ENCODE measurements around the gene OR2V1. TPM values are rescaled to one million over a fixed set of nuclear protein-coding genes. Genes with fewer than 3 reads are reported as not detected.

OR2V1 gene
- total RNA-seq, 1 experiment from 2014 or later: not detected

DNA sequence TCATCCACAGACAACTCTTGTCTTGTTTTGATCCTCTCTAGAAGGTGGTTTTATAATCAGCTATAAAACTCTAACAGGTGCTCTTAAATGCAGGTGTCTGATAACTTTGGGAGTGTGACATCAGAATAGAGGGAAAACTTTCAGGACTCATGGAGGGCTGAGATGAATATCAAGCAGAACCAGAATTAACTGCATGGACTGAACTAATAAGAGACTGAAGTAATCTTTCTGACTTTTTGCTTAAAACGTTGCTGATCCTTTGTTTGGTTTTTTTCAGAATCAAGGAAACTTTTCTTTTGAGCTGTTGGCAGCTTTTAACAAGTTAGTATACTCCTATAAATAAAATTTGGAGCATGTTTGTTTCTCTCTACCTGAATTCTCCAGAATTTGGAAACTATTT, 14.2 kb upstream of the OR2V1 start:
- no peaks in the 10 kb centered on the region for H4K20me1 ChIP-seq (ENCODE audit: insufficient read depth)
- no peaks in the 10 kb centered on the region for H3K4me1 ChIP-seq (ENCODE audit: control insufficient read depth in 1 of 2, insufficient read depth in 2 of 2, low read length in 2 of 2)
- no peaks in the 10 kb centered on the region for H3K27me3 ChIP-seq (ENCODE audit: insufficient read depth, low read length)
- intact Hi-C loops (cut with micrococcal nuclease): no loop called here
- H3K9me3 ChIP-seq (ENCODE audit: control insufficient read depth in 1 of 2, insufficient read depth in 1 of 2, low read depth in 1 of 2, low read length in 2 of 2): 0 out of 4 replicates have a peak, but pooled peaks cover 0 to 3% of the 10 kb centered on the region in 2 experiments
- H3K36me3 ChIP-seq (ENCODE audit: control insufficient read depth in 1 of 2, insufficient read depth in 2 of 2, low read length in 2 of 2): no peaks in the 10 kb centered on the region
- ChIA-PET POLR2A (no interaction called here), RAD21 (ENCODE audit: low non-redundant PET in 1 of 2, low total read pairs in 2 of 2, uncharacterized antibody in 2 of 2, unreplicated experiment in 2 of 2) (no interaction called here), CTCF (no interaction called here)
- H3K79me2 ChIP-seq (ENCODE audit: insufficient read depth, low read length): no peaks in the 10 kb centered on the region
- H3K4me2 ChIP-seq (ENCODE audit: low read length): no peak overlapping the region
- no peak overlapping the region for H3K4me3 ChIP-seq (replicated peaks in 1 of 2; ENCODE audit: low read depth in 1 of 2, low read length in 2 of 2)
- no peaks in the 10 kb centered on the region for H3K9me2 ChIP-seq (ENCODE audit: insufficient read depth)
- H3K9ac ChIP-seq (ENCODE audit: low read length): no peak overlapping the region
- no peak for DNase-seq (ENCODE audit: low read depth, low spot score)
- H3K27ac ChIP-seq (ENCODE audit: low read depth, low read length): no peak overlapping the region
- TF ChIP-seq EZH2 (IDR thresholded peaks at IDR 0.05): no peak
- no peak for TF ChIP-seq SP1 (IDR thresholded peaks at IDR 0.05; ENCODE audit: low read depth)
- TF ChIP-seq CTCF (IDR thresholded peaks at IDR 0.05 in 2 of 3, conservative IDR thresholded peaks at IDR 0.05 in 1 of 3; ENCODE audit: borderline replicate concordance in 1 of 3, insufficient read depth in 1 of 3, low read depth in 2 of 3, low read length in 2 of 3): no peak
- TF ChIP-seq TCF7L2 (IDR thresholded peaks at IDR 0.05; ENCODE audit: borderline replicate concordance, extremely low read depth, insufficient read depth, insufficient read length): no peak
- TF ChIP-seq EGR1 (IDR thresholded peaks at IDR 0.05; ENCODE audit: low read depth): no peak
- TF ChIP-seq CBX3 (IDR thresholded peaks at IDR 0.05; ENCODE audit: low read depth): no peak
- no peak for TF ChIP-seq POLR2AphosphoS5 (IDR thresholded peaks at IDR 0.05; ENCODE audit: low read depth, low read length)
- no peak for TF ChIP-seq RAD21 (IDR thresholded peaks at IDR 0.05; ENCODE audit: low read depth)
- TF ChIP-seq, protein P1, sequence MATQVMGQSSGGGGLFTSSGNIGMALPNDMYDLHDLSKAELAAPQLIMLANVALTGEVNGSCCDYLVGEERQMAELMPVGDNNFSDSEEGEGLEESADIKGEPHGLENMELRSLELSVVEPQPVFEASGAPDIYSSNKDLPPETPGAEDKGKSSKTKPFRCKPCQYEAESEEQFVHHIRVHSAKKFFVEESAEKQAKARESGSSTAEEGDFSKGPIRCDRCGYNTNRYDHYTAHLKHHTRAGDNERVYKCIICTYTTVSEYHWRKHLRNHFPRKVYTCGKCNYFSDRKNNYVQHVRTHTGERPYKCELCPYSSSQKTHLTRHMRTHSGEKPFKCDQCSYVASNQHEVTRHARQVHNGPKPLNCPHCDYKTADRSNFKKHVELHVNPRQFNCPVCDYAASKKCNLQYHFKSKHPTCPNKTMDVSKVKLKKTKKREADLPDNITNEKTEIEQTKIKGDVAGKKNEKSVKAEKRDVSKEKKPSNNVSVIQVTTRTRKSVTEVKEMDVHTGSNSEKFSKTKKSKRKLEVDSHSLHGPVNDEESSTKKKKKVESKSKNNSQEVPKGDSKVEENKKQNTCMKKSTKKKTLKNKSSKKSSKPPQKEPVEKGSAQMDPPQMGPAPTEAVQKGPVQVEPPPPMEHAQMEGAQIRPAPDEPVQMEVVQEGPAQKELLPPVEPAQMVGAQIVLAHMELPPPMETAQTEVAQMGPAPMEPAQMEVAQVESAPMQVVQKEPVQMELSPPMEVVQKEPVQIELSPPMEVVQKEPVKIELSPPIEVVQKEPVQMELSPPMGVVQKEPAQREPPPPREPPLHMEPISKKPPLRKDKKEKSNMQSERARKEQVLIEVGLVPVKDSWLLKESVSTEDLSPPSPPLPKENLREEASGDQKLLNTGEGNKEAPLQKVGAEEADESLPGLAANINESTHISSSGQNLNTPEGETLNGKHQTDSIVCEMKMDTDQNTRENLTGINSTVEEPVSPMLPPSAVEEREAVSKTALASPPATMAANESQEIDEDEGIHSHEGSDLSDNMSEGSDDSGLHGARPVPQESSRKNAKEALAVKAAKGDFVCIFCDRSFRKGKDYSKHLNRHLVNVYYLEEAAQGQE (IDR thresholded peaks at IDR 0.05; ENCODE audit: low read depth): no peak
- no peak for TF ChIP-seq ZFX (IDR thresholded peaks at IDR 0.05)
- TF ChIP-seq JUND (IDR thresholded peaks at IDR 0.05): no peak
- TF ChIP-seq, protein P2, sequence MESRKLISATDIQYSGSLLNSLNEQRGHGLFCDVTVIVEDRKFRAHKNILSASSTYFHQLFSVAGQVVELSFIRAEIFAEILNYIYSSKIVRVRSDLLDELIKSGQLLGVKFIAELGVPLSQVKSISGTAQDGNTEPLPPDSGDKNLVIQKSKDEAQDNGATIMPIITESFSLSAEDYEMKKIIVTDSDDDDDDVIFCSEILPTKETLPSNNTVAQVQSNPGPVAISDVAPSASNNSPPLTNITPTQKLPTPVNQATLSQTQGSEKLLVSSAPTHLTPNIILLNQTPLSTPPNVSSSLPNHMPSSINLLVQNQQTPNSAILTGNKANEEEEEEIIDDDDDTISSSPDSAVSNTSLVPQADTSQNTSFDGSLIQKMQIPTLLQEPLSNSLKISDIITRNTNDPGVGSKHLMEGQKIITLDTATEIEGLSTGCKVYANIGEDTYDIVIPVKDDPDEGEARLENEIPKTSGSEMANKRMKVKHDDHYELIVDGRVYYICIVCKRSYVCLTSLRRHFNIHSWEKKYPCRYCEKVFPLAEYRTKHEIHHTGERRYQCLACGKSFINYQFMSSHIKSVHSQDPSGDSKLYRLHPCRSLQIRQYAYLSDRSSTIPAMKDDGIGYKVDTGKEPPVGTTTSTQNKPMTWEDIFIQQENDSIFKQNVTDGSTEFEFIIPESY (IDR thresholded peaks at IDR 0.05; ENCODE audit: extremely low read depth, insufficient replicate concordance, low read length): no peak
- TF ChIP-seq POLR2A (IDR thresholded peaks at IDR 0.05; ENCODE audit: borderline replicate concordance, extremely low read depth, insufficient read depth, insufficient read length): no peak
- no peak for TF ChIP-seq SIN3A (IDR thresholded peaks at IDR 0.05; ENCODE audit: low read depth)
- no TSS peak for BruUV-seq (replicated peaks)
- no peak overlapping the region for H2AFZ ChIP-seq (ENCODE audit: low read depth, low read length, poor library complexity, severe bottlenecking)
- no peak for ATAC-seq
